NCI-H2227 (cell line): ENCODE results near the gene PLA2G3.

Experiments
- DNase-seq: peaks from one replicate; lab custom pipeline; 2025; ENCODE audit not compliant: unreplicated experiment; lab: John Stamatoyannopoulos, UW

Gene PLA2G3

DNA sequence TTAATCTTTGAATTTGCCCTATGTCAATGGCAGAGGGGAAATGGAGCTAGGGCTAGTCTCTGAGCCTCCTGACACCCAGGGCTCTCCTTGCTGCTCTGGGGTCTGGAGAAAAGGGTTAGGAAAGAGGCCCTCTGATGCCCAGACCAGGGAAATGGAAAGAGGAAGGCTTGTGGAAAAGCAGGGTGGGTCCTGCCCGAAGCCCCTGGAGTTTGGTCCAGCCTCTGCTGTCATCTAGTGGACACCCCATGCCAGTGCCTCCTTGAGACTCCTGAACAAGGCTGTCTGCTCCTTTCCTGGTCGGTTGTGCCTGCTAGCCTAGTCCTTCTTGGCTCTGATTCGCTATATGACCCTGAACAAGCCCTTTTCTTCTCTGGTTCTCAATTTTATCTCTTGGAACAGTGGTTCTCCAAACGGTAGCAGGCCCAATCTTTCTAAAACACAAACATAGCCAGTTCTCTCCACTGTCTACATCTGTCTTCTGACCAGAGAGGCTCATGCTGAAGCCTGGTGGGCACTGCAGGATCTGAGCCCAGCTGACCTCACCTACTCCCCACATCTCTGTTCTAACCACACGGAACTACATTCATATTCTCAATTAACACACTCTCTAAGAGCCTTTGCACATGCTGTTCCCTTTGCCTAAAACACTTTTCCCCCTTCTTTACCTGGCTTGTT lies 8.8 kb upstream of the PLA2G3 start:
- peak; percentile 70 for DNase-seq

DNA sequence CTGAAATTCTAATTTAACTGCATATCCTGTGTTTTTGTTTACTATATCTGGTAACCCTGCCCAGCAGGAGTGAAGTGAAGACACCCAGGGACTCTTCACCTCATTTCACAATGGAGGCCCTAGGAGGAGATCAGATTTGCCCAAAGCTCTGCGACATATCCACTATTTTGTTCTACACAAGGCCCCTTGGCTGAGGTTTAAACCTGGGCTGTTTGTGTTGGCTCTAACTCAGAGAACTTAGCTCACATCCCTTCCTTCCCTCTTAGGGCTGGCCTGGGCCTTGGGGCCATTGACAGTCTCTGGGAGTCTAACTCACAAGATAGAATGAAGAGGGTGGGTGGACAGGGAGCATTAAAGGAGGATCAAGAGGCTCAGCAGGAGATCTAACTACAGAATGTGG lies 8.2 kb upstream of the PLA2G3 start:
- DNase-seq = no peak

DNA sequence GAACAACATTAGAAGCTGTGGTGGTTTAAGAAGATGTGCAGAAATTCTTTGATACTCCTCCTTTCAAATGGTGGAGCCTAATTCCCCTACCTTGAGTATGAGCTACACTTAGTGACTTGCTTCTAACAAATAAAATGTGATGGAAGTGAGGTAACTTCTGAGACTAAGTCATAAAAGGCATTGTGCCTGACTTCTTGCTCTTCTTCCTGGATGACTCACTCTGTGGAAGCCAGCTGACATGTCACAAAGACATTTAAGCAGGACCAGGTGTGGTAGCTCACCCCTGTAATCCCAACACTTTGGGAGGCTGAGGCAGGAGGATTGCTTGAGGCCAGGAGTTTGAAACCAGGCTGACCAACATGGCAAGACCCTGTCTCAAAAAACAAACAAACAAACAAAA lies 3.9 kb upstream of the PLA2G3 start:
- no peak for DNase-seq

DNA sequence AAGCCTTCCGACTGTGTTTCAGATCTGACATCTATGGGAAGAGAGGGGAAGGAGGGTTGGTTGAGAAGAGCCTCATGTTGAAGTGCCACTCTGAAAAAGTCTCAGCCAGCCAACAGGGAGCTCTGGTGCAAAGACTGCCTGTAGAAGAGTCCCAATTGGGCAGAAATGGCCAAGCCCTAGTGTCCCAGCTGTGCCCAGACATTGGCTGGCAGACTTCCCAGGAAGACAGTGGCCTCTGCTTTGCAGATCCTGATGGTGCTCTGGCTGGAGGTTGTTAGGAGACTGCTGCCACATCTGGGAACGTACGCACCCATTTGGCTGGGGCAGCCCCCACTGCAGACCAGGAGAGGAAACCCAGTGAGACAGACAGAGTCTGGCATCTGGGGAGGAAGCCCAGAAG lies 3.2 kb upstream of the PLA2G3 start:
- DNase-seq = no peak

DNA sequence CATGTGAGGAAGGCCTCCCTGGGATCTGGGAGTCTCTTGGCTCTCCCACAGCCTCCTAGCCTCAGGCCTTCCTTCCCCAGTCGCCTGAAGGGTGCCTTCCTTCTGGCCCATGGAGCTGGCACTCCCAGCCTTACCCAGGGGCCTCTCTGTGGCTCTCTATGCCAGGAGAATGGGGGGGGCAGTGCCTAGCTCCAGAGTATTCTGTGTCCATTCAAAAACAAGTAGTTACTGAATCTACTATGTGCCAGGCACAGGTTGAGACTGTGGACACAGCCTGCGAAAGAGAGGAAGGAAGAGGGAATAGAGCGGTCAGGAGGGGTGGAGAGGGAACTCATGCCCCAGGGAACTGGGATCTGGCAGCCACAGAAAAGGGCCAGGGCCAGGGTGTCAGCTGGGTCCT lies 2.7 kb upstream of the PLA2G3 start:
- no peak for DNase-seq

DNA sequence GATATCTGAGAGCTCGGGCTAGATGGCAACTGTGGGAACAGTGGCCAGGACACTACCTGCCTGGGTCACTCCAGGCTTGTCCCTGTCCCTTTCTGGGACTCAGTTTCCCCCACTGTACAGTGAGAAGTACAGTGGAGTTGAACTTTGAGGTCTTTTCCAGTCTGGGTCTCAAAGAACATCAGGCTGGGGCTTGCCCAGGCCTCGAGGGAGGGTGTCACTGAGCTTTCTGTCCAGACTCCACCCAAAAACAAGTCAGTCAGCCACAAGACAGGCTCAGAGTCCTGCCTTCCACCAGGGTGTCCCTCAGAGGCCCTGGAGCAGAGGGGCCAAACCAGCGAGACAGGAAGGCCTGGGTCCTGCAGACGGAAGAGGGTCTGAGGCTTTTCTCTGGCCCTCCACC lies 2.0 kb upstream of the PLA2G3 start:
- DNase-seq = no peak

DNA sequence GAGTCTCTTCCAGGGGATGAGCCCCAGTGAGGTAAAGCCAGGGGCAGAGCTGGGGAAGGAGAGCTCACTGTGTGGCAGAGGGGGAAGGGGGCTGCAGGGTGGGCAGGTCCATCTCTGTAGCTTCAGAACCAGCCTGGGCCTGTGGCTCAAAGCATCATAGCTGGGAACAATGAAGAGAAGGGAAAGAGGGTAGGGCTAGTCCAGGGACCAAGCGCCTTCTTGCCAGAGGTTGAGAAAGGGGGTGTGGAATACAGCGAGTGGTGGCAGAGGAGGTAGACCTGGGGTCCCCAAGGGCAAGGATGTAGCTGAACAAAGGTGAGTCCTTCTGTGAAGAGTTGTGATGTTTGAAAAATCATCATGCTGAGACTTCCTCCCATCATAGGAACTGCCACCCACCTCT lies 1.2 kb upstream of the PLA2G3 start:
- no peak for DNase-seq

DNA sequence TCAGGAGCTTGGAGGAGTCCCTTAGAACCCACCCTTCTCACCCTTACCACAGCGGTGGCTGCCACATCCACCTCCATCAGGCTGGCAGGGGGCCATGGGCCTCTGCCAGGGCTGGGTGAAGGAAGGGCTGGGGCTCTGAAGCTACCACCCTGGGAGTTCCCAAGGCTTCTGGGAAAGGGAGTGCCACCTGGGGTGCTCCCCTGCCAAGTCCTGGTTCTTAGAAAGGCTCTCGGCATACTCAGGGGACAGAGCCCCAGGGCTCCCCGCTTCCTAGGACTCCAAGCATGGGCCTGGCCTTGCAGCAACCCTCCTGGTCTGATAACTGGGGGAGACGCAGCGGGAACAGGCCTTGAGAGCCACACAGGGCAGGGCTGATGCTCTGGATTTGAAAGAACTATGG lies 438 bp upstream of the PLA2G3 start:
- no peak for DNase-seq

DNA sequence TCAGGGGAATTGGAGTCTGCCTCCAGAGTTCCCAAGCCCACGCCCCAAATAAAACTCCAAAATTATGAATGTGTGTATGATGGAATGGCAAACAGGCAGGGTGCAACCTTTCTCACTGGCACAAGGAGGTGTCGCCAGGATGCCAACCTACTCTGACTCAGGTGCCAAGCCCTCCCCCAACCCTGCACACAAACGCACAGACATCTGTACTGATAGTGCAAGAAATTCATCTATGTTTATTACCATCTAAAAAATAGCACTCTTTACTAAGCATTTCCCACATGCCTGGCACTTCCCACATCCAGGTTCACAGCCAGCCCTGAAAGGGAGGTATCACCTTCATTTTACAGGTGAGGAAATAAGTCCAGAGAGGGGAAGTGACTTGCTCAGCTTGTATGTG lies 1.2 kb downstream of the PLA2G3 start:
- DNase-seq = no peak

DNA sequence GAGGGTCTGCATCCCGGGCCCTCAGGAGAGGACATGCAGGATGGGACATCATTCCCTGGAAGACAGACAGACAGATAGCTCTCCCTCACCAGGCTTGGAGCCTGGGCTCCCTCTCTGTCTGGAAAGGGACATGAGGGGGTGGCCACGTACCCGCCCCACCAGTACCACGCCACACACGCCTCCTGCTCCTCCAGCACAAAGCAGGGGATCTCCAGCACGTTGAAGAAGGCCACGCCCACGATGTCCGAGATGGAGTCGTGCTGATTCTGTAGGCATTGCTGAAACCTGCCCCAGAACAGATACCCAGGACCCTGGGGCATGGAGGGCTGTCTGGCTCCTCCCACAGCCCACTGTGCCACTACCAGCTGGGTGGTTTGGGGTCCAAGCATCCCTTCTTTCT lies 2.2 kb downstream of the PLA2G3 start:
- no peak for DNase-seq

DNA sequence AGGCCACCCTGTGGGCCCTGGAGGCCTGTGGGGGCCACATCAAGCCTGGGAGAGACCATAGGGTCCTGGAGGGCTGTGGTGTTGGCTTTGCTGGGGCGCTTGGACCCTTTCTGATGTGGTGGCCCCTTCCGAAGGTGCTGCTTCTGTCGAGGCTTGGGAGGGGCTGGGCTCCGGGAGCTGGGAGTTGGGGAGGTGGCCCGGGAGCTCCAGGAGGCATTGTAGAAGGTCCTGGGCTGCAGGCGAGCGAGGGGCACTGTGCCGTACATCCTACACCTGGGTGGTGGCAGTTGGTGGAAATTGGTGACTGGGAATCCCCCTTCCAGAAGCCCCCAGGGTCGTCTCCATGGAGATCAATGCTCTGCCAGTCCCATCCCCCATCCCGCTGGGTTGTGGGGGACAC lies 2.6 kb downstream of the PLA2G3 start:
- DNase-seq = no peak

DNA sequence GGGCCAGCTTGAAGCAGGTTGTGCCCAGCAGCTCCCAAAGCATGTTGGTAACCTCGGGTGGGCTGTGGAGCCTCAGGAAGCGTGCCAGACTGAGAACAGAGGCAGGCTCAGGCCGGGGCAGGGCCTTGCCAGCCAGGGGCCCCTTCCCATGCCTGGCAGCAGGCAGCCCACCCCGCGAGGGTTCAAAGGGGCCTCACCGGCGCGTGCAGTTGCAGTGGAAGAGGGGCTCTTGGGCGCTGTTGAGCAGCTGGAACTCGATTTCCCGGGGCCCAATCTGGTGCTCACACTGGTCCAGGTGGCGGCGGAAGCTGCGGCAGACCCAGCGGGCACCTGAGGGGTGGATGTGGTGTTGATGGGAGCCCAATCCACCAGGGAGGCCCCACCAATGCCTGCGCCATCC lies 3.6 kb downstream of the PLA2G3 start:
- no peak for DNase-seq

DNA sequence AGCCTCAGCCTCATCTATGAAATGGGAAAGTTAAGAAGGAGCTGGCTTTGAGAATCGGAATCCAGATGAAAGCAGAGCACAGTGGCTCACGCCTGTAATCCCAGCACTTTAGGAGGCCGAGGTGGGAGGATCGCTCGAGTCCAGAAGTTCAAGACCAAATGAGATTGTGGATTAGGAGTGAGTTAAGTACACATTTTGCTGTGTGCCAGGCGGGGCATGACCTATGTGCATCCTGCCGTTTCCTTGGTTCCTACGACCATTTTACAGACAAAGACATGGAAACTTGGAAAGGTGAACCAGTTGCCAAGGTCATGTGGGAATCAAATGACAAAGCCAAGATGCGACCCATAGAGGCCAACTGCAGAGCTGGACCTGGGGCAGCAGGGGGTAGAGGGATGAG lies 4.2 kb downstream of the PLA2G3 start:
- no peak for DNase-seq

DNA sequence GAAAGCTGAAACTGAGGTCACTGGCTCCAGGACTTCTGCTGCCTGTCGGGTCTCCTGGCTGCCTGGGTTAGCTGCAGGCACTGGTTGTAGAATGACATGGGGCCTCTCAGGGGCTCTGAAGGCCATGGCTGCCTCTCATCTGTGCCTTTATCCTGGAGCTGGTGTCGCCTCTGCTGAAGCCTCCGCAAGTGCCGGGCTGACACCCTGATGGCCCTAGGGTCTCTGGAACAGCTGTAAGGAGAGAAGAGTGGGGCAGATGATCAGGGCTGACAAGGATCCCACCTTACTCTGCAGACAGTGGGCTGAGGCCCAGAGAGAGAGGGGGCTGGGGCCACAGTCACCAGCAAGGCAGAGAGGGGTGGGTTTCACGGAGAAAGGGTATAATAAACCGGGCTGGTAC lies 4.6 kb downstream of the PLA2G3 start:
- no peak for DNase-seq

DNA sequence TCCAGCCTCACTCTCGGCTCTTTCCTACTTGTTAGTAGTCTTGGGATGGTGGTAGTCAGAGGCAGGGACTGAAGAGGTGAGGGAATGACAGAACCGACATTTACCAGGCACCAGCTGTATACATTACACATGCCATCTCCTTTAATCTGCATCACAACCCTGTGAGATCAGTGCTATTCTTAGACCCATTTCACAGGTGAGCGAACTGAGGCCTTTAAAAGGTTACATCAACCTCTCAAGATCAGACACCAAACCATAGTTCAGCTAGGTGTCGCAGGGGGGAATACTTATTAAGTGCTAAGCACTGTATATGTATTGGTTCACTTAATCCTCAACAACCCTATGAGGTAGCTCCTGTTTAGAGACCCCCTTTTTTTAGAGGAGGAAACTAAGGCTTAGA lies 5.6 kb downstream of the PLA2G3 start:
- no peak for DNase-seq

DNA sequence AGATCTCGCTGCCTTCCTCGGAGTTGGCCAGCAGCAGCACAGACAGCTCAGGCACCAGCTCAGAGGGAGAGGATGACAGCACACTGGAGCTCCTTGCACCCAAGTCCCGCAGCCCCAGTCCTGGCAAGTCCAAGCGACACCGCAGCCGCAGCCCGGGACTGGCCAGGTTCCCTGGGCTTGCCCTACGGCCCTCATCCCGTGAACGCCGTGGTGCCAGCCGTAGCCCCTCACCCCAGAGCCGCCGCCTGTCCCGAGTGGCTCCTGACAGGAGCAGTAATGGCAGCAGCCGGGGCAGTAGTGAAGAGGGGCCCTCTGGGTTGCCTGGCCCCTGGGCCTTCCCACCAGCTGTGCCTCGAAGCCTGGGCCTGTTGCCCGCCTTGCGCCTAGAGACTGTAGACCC lies 6.4 kb downstream of the PLA2G3 start:
- DNase-seq = no peak

DNA sequence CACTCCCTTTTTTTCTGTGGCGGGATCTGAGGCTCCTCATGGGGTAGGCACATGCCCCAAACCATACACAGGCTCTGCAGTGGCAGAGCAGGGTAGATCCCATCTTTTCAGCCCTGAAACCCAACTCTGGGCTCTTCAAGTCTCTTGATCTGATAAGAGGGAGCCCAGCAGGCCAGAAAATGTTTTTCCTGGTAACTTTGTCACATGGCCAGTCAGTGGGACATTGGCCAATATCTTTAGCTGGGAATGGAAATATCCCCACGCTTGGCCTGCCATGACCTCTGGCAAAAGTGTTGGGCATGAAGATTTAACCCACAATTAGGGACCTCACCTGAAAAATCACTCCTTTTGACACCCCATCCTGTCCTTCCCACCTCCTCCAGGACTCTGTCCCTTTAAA lies 9.4 kb downstream of the PLA2G3 start:
- DNase-seq = no peak

DNA sequence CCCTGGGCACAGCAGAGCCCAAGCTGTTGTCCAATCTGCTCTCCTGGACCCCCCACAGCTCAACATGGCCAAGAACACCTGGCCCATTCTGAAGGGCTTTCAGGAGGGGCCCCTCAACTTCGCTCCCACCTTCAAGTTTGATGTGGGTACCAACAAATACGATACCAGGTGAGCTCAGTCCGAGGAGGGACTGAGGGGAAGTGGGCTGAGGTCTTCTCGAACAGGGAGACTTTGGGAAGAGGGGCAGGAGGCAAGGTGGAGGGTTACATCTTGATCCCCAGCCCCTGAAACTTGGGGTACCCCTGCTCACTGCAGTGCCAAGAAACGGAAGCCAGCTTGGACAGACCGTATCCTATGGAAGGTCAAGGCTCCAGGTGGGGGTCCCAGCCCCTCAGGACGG lies 12.2 kb downstream of the PLA2G3 start:
- no peak for DNase-seq

DNA sequence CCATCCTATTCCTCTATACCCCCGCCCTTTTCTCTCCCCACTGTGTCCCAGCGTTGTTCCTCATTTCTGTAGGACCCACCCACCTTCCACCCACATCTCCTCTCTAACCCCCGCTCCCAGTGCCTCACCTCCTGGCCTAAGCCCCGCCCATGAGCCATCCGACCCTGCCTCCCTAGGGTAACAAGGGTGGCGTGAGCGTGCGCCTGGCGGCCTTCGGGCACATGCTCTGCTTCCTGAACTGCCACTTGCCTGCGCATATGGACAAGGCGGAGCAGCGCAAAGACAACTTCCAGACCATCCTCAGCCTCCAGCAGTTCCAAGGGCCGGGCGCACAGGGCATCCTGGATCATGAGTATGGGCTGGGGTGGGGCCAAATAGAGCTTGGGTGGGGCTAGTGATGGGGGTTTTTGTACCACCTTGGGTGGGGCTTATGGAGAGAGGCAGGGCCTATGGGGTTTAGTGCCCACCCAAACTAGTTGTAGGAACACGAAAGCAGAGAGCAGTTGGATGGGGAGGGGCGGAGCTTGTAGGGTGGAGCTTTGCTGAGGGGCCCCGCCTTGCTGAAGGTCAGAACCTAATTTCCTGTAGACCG lies 13.0 kb downstream of the PLA2G3 start:
- no peak for DNase-seq

DNA sequence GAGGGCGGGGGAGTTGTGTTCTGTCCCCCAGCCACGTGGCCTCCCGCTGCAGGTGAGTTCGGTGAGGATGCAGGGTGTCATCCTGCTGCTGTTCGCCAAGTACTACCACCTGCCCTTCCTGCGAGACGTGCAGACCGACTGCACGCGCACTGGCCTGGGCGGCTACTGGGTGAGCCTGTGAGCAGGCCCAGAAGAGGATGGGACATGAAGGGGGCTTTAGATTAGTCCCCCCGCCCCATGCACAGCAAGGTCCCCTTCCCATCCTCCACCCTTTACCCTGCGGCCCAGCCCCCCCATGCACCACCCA lies 13.5 kb downstream of the PLA2G3 start:
- no peak for DNase-seq

DNA sequence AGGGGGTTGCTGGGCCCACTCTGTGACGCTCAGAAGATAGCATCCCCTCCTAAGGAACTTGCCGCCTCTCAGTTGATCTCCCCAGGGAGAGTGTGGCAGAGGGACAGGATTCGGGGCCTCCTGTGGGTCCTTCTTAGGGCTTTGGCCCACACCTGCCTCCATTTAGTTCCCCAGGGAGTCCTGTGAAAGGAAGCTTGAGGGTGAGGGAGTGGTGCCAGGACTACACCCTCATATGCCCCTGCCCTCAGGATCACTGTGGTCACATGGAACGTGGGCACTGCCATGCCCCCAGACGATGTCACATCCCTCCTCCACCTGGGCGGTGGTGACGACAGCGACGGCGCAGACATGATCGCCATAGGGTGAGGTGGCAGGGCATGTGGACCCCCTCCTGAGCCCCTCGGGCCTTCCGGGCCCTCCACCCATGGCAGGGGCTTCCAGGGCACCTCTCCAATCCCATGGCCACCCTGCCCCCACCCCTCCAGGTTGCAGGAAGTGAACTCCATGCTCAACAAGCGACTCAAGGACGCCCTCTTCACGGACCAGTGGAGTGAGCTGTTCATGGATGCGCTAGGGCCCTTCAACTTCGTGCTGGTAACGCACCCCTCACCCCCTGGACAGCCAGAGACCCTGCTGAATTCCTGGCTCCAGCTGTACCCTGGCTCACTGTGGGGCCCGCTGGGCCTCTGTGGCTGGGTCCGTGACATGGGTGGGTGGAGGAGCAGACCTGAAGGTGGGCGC lies 14.0 kb downstream of the PLA2G3 start:
- no peak for DNase-seq

DNA sequence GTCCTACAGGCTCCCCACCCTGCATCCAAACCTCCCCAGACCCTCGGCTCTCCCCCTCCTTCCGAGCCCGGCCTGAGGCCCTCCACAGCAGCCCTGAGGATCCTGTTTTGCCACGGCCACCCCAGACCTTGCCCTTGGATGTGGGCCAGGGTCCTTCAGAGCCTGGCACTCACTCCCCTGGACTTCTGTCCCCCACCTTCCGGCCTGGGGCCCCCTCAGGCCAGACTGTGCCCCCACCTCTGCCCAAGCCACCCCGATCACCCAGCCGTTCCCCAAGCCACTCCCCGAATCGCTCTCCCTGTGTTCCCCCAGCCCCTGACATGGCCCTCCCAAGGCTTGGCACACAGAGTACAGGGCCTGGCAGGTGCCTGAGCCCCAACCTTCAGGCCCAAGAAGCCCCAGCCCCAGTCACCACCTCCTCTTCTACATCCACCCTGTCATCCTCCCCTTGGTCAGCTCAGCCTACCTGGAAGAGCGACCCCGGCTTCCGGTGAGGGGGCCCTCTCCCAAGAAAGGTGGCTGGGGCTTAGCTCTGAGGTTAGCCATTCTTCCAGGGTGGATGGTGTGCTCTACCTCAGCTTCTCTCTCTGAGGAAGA lies 14.7 kb downstream of the PLA2G3 start:
- DNase-seq = no peak
